HG02763 (cell line): ENCODE measurements around the gene MAP6.

Experiments
- ATAC-seq: cut with Tn5 transposase; IDR thresholded peaks from one replicate; pipeline ENCODE4 v1.9.1; 2021; ENCODE audit warnings: mild to moderate bottlenecking, moderate library complexity; ENCODE audit not compliant: unreplicated experiment

MAP6 gene

GRCh38 chr11:75632450-75632849 lies 36.4 kb downstream of the MAP6 start:
- ATAC-seq, result no peak

DNA sequence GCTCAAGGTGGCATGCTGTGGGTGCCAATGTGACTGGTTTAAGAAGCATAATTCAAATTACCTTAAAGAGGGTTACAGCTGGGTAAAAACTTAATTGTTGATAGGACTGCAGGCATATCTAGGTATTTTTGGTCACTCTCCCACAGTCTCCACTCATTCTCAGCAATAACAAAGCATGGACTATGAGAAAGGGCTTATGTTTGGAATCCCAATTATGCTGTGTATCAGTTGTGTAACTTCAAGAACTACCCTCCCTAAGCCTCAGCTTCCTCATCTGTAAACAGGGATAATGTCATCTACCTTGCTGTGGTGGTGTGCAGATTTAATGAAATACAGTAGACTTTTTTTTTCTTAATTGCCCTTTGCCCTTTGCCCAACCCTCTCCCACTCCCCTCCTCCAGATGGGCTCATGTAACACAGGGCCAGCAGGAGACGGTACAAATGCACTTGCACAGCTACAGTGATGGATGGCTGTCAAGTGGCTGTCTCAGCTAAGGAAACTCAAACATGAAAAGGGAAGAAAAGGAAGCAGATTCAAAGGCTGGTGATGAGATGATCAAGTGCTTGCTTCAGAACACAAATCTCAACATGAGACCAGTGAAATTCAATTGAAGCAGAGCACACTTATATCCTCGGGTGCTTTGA lies 37.6 kb downstream of the MAP6 start:
- no peak for ATAC-seq

DNA sequence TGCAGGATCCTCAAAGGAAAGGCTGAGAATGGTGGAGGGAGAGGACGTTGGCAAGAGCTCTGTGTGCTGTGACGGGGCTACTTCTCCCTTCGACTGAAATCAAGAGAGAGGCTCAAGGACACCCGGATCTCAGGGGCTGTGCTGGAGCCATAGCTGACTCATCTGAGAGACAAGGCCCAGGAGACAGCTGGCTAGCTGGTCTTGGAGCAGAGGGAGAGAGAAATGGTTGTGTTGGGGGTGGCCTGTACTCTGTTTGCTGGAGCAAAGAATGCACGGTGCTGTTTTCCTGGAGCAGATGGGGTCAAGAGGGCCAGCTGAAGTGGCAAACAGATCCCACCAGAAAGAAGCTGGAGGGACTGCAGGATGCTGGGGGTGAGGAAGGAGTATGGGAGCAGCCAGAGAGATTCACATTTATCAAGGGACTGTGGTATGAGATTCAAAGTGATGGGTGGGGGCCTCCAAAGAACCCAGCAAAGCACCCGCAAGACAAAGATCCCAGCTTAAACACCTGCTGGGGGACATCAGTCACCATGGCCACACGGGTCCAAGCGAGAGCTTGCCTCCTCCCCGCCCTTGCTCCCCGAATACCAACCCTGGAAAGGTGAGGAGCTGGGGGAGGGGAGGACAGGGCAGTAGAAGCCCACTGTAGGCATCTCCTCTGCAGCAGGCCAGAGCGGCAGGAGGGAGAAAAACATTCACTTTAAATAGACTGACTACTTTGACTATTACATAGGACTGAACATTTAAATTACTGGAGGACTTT lies 40.8 kb downstream of the MAP6 start:
- no peak for ATAC-seq

DNA sequence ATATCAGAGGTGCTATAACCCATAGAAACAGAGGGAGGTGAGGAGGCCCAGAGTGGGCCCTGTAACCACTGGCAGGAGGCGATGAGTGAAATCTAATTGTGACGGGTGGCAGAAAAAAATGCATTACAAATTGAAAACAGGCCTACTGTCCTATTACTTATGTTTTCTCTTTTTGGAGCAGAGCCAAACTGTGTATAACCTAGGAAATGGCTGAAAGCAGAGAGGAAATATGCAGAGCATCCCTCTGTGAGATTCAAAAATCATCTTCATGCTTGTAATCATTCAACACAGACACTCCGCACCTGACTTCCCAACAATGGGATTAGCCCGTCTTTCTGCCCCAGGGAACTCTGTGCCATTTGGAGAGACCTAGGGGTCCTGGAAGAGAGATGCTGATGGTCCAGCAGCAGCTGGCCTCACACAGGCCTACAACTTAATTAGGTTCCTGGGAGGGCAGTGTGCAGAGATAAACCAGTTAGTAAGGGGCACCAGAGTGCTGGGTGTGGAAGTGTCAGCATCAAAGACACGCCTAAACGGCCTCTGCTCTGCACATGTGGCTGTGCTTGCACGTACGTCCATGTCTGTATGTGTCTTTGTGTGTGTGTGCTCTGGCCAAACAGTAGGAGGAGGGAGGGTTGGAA lies 41.8 kb downstream of the MAP6 start:
- no peak for ATAC-seq

- no peak for ATAC-seq
Measured at GRCh38 chr11:75625991-75626888, 42.6 kb downstream of the MAP6 start.

DNA sequence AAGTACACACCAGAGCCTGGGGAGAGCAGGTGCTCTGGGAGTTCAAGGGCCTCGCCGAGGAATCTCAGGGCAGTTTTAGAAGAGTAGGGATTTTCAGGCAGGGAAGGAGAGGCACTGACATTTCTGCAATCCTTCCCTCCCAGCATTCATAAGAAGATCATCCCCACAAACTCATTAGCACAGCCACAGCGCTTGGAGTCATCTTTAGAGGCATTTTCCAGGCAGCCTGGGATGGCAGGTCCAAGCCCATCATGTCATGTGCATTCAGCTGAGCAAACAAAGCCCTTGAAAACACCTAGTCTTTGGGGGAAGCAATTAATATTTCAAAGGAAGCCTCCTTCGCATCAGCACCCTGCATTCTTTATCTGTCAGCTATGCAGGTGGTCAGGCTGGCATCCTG lies 43.8 kb downstream of the MAP6 start:
- ATAC-seq, result no peak

DNA sequence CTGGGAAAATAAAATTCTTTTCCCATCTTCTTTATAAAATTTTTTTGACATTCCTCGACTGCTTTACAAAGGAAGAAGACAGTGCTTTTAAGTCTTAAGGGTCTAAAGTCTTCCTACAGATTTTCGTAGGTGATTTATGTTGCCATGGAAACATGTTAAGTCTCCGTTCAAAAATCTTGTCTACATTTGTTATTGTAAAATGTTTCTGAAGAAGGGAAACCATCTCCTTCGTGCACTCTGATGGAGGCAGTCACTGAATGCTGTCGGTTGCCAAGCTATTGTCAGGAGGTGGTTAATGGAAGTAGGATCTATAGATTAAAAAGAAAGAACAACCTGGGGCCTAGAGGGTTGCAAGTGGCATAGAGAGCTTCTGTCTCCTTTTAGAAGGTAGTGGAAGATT lies 52.6 kb downstream of the MAP6 start:
- no peak for ATAC-seq

DNA sequence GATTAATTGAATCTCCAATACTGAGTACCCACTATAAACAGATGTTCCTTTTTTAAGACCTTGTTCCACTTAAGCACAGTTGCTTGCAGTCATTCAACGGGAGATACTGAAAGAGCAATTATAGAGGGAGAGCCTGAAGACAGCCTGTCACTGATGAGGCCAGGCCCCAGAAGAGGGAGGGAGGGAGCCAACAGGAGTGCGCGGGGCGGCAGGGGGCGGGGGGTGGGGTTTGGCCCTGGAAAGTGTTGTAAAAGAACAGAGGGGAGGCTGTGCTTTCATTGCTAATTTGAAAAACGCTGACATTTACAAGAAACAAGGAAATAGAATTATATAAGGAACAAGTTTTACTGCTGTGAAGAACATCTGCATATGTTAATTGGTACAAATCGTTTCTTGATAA lies 53.1 kb downstream of the MAP6 start:
- no peak for ATAC-seq

GRCh38 chr11:75611823-75612222 lies 57.0 kb downstream of the MAP6 start:
- ATAC-seq, result no peak

- no peak for ATAC-seq
Measured at GRCh38 chr11:75606099-75606498, 62.7 kb downstream of the MAP6 start.

DNA sequence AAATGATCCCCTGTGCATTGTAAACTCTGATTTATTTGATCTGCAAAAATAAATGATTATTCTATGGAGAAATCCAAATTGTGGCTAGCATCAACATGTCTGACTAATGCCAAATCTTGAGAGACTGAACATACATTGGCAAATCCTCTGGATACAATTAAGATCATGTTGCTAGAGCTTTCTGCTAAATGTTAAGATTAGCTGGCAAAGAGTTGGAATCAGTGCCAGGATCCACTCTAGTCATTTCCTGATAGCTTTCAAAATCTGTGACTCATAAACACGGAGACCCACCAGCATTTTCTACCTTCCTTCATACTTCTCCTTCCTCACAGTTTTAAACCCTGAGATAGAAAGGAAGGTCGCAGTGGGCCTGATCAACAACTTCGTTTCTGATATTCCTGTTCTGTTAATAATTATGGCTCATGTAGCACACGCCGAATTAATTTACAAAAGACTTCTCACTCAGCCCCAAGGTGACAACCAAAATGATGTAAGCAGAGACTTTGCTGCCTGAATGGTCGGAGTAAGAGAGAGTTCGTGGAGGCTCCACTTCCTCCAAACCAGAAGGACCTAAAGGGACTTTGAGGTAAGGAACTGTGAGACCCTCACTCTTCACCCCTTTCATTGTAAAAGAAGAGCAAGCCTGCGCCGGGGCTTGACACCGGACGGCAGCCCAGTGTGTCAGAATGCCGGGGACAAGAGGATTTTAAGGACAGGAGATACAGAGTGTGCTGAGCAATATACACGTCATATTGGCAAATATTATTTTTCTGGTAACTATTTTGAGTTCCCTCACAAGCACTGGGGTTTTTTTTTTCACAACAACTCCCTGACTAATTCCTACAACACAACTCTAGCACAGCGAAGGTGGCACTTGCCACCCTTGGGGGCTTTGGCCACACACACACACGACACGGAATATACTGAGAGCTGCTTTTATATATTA lies 64.8 kb downstream of the MAP6 start:
- ATAC-seq, result no peak

DNA sequence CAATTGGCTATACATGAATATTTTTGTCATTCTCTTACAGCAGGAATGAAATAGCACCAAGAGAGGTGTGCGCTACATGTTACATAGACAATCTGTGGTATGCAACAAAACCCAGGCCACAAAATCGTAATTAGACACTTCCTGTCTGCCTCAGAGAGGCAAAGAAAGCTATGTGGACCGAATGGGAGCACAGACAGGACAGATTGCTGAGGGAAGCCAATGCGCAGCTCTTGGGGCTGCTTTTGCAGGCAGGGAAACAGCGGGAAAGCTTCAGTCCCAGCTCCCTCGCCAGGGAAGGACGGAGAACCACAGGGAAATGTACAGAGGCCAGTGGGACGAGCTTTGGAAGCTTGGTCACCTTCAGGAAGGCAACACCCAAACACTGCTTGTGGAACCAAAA lies 65.9 kb downstream of the MAP6 start:
- no peak for ATAC-seq

DNA sequence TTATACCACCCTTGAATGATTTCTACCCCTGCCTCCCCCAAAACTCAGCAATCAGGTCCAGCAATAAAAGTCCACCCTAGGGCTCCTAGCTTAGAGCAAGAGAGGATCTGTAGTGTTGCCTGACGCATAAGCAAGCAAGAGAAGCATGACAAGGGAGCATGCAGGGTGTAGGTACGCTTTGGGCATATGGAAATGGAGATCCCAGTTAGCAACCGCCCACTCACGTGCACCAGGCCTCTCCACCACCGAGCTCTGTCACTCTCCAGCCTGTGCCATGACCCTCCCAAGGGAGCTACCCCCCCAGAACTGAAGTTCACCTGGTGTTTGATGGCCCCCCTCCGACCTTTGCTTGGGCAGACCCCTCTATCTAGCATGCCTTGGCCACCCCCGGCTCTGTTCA lies 67.3 kb downstream of the MAP6 start:
- no peak for ATAC-seq

- ATAC-seq, result no peak
Measured at GRCh38 chr11:75600356-75600755, 68.5 kb downstream of the MAP6 start.

- ATAC-seq, result no peak
Measured at GRCh38 chr11:75598900-75599299, 69.9 kb downstream of the MAP6 start.

- ATAC-seq, result no peak
Measured at GRCh38 chr11:75598264-75598663, 70.6 kb downstream of the MAP6 start.

DNA sequence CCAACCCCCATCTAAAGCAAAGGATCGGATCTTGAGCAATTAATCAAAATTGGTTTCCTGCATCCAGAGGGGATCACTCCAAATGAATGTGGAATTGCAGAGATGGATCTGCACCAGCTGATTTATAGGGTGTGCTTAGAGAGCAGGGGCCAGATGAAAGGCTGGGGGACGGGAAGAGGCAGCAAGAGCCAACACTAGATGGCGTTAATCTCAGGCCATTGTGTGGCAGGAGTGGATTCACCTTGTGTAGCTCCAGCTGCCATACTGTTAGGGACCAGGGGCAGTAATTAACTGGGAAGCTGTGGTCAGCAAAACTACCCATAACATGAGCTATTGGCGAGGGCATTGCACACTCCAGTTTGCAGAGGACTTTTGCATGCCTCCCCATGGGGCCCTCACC lies 71.2 kb downstream of the MAP6 start:
- ATAC-seq, result no peak

- ATAC-seq, result no peak
Measured at GRCh38 chr11:75596914-75597313, 71.9 kb downstream of the MAP6 start.

- ATAC-seq, result no peak
Measured at GRCh38 chr11:75595429-75595828, 73.4 kb downstream of the MAP6 start.

DNA sequence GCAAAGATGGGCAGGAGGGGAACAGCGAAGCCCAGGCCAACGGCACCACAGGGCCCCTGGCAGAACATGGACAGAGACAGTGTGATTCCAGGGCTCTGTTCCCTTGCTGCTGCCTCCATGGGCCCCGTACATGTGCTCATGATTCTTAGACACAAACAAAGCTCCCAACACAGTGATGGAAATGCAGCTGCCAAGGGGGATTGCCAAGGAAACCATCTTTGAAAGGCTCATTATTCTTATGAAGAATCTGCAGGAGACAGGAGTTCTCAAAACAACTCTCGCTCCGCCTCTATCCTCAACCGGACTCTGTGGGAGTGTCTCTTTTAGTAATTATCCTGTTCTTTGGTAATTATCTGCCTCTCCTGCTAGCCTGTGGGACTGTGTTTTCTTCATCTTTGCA lies 74.6 kb downstream of the MAP6 start:
- no peak for ATAC-seq
